ENCODE data around the gene EPS15.

- TF ChIP-seq POLR2AphosphoS5 (IDR thresholded peaks at IDR 0.05), result no peak
- TF ChIP-seq CTCF (IDR thresholded peaks at IDR 0.05), result no peak
Measured at GRCh38 chr1:51512120-51512519, 6.9 kb downstream of the EPS15 start.

Measured in gastroesophageal sphincter (tissue), 3 donors.